Omental fat pad (tissue), 4 donors: ENCODE data around the gene MAP3K10. TPM values are rescaled to one million over a fixed set of nuclear protein-coding genes. Genes with fewer than 3 reads are reported as not detected.
A peak's percentile ranks its signal among the peaks of the same experiment; 100 is the strongest.

ENCODE experiments used
- ATAC-seq: fragments of 150-250 bp; one replicate; pipeline ENCODE4 v1.9.1; 2016; ENCODE audit warnings: mild to moderate bottlenecking, moderate library complexity; ENCODE audit not compliant: low FRiP score
- DNase-seq: peaks from one replicate; pipeline ENCODE4 v3.0.0-alpha.2; 2019; ENCODE audit warnings: low spot score
- total RNA-seq, 4 donors: library from RNA; depleted of rRNA; stranded (reverse); fragments of >200 nt; gene quantifications; one replicate each; pipeline ENCODE4 v1.1.0, GENCODE V29; 2016
- TF ChIP-seq, protein P1 (sequence below), 3 donors: fragments of 450-650 bp; IDR thresholded peaks; one replicate each; pipeline ENCODE4 v1.5.1; 2016 to 2017; ENCODE audit warnings: antibody characterized with exemption in 3 of 3, mild to moderate bottlenecking in 3 of 3, moderate library complexity in 2 of 3

Gene MAP3K10
- total RNA-seq, 4 donors from 2014 or later = 5.9 to 9.7 (median 7.6) TPM

DNA sequence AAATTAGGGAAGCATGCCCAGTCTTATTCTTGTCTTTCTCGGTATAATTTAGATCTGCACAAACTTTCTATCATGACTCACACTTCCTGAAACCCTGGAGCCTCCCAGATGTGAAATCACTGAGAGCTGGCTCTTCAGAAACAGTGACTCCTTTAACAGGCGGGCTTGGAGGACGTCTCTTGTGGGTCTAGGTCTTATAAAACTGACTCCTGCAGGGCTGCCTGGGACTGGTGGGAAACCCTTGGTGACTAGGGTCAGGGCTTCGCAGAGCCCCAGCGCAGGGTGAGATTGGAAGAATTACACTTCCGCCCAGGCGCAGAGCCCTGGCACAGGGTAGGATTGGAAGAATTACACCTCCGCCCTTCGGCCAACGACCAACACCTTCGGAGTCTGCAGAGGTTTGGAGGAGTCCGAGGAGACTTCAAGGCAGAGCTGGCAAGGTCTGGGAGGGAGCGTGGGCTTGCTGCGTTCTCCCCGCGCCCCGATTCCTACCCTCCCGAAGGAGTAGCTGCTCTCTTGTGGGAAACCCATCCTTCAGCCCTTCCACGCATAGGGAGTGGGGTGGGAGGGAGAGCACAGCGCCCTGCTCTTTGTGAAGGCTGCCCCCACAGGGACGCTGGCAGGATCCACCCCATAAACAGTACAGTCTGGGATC, 43.4 kb upstream of the MAP3K10 start:
- DNase-seq = no peak
- ATAC-seq = peak; percentile 84
- TF ChIP-seq, protein P1, sequence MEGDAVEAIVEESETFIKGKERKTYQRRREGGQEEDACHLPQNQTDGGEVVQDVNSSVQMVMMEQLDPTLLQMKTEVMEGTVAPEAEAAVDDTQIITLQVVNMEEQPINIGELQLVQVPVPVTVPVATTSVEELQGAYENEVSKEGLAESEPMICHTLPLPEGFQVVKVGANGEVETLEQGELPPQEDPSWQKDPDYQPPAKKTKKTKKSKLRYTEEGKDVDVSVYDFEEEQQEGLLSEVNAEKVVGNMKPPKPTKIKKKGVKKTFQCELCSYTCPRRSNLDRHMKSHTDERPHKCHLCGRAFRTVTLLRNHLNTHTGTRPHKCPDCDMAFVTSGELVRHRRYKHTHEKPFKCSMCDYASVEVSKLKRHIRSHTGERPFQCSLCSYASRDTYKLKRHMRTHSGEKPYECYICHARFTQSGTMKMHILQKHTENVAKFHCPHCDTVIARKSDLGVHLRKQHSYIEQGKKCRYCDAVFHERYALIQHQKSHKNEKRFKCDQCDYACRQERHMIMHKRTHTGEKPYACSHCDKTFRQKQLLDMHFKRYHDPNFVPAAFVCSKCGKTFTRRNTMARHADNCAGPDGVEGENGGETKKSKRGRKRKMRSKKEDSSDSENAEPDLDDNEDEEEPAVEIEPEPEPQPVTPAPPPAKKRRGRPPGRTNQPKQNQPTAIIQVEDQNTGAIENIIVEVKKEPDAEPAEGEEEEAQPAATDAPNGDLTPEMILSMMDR (IDR thresholded peaks at IDR 0.05) = no peak

- ATAC-seq (no peak), DNase-seq (no peak)
- TF ChIP-seq, protein P1 (IDR thresholded peaks at IDR 0.05) = no peak
These were observed 41.7 kb upstream of the MAP3K10 start for GRCh38 chr19:40149501-40149900.

DNA sequence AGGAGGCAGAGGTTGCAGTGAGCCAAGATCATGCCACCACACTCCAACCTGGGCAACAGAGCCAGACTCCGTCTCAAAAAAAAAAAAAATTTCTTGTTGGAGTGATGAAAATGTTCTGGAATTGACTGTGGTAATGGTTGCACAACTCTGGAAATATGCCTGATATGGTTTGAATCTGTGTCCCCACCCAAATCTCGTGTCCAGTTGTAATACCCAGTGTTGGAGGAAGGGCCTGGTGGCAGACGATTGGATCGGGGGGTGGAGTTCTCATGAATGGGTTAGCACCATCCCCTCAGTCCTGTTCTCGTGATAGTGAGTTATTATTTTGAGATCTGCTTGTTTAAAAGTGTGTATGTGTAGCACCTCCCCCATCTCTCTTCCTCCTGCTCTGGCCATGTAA, 41.1 kb upstream of the MAP3K10 start:
- ATAC-seq (no peak), DNase-seq (no peak)
- TF ChIP-seq, protein P1 (IDR thresholded peaks at IDR 0.05) = no peak

GRCh38 chr19:40154121-40154680, 37.0 kb upstream of the MAP3K10 start:
- DNase-seq = no peak
- TF ChIP-seq, protein P1 (IDR thresholded peaks at IDR 0.05) = no peak
- ATAC-seq = no peak

DNA sequence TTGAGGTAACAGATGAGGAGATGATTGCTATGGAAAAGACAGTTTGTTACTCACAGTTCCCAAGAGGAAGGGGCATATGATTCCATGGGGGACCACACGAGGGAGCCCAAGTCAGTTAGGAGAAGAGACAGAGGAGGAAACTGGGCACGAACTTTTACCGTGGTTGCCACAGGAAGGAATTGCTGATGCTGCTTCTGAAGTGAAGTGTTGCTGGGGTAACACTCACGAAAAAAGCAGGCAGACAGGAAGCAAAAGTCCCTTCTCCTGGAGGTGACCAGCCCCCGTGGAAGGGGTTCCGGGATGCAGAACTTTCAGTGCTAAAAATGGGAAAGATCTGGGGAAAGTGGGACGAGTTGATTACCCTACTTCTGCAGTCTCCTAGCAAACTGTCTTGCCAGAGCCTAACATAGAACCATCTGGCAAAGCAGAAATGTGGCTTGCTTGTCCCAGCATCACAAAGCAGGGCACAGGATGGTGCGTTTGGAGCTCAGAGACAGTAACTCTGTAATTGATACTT, 35.4 kb upstream of the MAP3K10 start:
- TF ChIP-seq, protein P1 (IDR thresholded peaks at IDR 0.05) = no peak
- DNase-seq = no peak

GRCh38 chr19:40157059-40157458, 34.2 kb upstream of the MAP3K10 start:
- ATAC-seq (no peak), DNase-seq (no peak)
- TF ChIP-seq, protein P1 (IDR thresholded peaks at IDR 0.05) = no peak

More for the DNA sequence above, 35.4 kb upstream of the MAP3K10 start:
- ATAC-seq = no peak

- DNase-seq (no peak), ATAC-seq (no peak)
- TF ChIP-seq, protein P1 (IDR thresholded peaks at IDR 0.05) = no peak
These were observed 31.5 kb upstream of the MAP3K10 start for GRCh38 chr19:40159744-40160143.
